SK-N-SH treated with all-trans-retinoic acid at 6 μM for 48 hours (cell line): ENCODE results near the gene SLC7A1.

ENCODE experiments used
- ATAC-seq: fragments of 200-7000 bp; cut with Tn5 transposase; 3 replicates; pipeline ENCODE4 v1.9.1; 2020; ENCODE audit warnings: mild to moderate bottlenecking, moderate library complexity
- BACH2 ChIP-seq: fragments of 250-450 bp; sonication (Bioruptor Pico); IDR thresholded peaks from 2 replicates; pipeline ENCODE4 v1.9.0; 2021; ENCODE audit warnings: mild to moderate bottlenecking, borderline replicate concordance
- CSDC2 ChIP-seq: fragments of 250-450 bp; sonication (Bioruptor Pico); IDR thresholded peaks from 2 replicates; pipeline ENCODE4 v1.5.0; 2020; ENCODE audit warnings: mild to moderate bottlenecking, moderate library complexity
- GLIS3 ChIP-seq: fragments of 250-450 bp; sonication (Bioruptor Pico); IDR thresholded peaks from 2 replicates; pipeline ENCODE4 v1.5.0; 2020; ENCODE audit warnings: mild to moderate bottlenecking, moderate library complexity
- ISL1 ChIP-seq: fragments of 250-450 bp; sonication (Bioruptor Pico); IDR thresholded peaks from 2 replicates; pipeline ENCODE4 v2.1.2; 2022; ENCODE audit warnings: mild to moderate bottlenecking, moderate library complexity
- OSR1 ChIP-seq: fragments of 250-450 bp; sonication (Bioruptor Pico); IDR thresholded peaks from 2 replicates; pipeline ENCODE4 v1.8.0; 2022; ENCODE audit warnings: moderate library complexity, mild to moderate bottlenecking, inconsistent platforms
- TCF4 ChIP-seq: fragments of 250-450 bp; sonication (Bioruptor Pico); IDR thresholded peaks from 2 replicates; pipeline ENCODE4 v1.8.0; 2021; ENCODE audit warnings: mild to moderate bottlenecking, moderate library complexity, borderline replicate concordance
- TOX ChIP-seq: fragments of 250-450 bp; sonication (Bioruptor Pico); IDR thresholded peaks from 2 replicates; pipeline ENCODE4 v1.8.0; 2021; ENCODE audit warnings: mild to moderate bottlenecking, moderate library complexity, borderline replicate concordance
- ZC3H10 ChIP-seq: fragments of 250-450 bp; sonication (Bioruptor Pico); IDR thresholded peaks from 2 replicates; pipeline ENCODE4 v1.5.1; 2021; ENCODE audit warnings: mild to moderate bottlenecking, moderate library complexity
- ZFP30 ChIP-seq: fragments of 450-650 bp; formaldehyde crosslinking; IDR thresholded peaks from 2 replicates; pipeline ENCODE4 v1.5.0; 2022; ENCODE audit warnings: mild to moderate bottlenecking, moderate library complexity
- ZNF565 ChIP-seq: fragments of 450-650 bp; formaldehyde crosslinking; conservative IDR thresholded peaks from 2 replicates; pipeline ENCODE4 v1.5.0; 2020; ENCODE audit warnings: low read depth, mild to moderate bottlenecking, moderate library complexity
- ZNF70 ChIP-seq: fragments of 450-650 bp; formaldehyde crosslinking; IDR thresholded peaks from 2 replicates; pipeline ENCODE4 v1.5.0; 2020; ENCODE audit warnings: mild to moderate bottlenecking, moderate library complexity
- ZNF8 ChIP-seq: fragments of 450-650 bp; formaldehyde crosslinking; IDR thresholded peaks from 2 replicates; pipeline ENCODE4 v1.5.0; 2020; ENCODE audit warnings: mild to moderate bottlenecking, moderate library complexity
- TF ChIP-seq, protein P1 (sequence below): fragments of 250-450 bp; sonication (Bioruptor Pico); IDR thresholded peaks from 2 replicates; pipeline ENCODE4 v1.8.0; 2021; ENCODE audit warnings: low read depth, mild to moderate bottlenecking, moderate library complexity, borderline replicate concordance
- TF ChIP-seq, protein P2 (sequence below): fragments of 250-450 bp; sonication (Bioruptor Pico); IDR thresholded peaks from 2 replicates; pipeline ENCODE4 v1.5.0; 2020; ENCODE audit warnings: mild to moderate bottlenecking, moderate library complexity
- TF ChIP-seq, protein P3 (sequence below): fragments of 250-450 bp; sonication (Bioruptor Pico); IDR thresholded peaks from 2 replicates; pipeline ENCODE4 v1.8.0; 2020; ENCODE audit warnings: mild to moderate bottlenecking, moderate library complexity, borderline replicate concordance
- TF ChIP-seq, protein P4 (sequence below): fragments of 250-450 bp; sonication (Bioruptor Pico); IDR thresholded peaks from 2 replicates; pipeline ENCODE4 v1.5.1; 2021; ENCODE audit warnings: mild to moderate bottlenecking, moderate library complexity
- TF ChIP-seq, protein P5 (sequence below): fragments of 250-450 bp; sonication (Bioruptor Pico); IDR thresholded peaks from 2 replicates; pipeline ENCODE4 v1.5.1; 2020; ENCODE audit warnings: low read depth, mild to moderate bottlenecking, moderate library complexity

The SLC7A1 gene

DNA sequence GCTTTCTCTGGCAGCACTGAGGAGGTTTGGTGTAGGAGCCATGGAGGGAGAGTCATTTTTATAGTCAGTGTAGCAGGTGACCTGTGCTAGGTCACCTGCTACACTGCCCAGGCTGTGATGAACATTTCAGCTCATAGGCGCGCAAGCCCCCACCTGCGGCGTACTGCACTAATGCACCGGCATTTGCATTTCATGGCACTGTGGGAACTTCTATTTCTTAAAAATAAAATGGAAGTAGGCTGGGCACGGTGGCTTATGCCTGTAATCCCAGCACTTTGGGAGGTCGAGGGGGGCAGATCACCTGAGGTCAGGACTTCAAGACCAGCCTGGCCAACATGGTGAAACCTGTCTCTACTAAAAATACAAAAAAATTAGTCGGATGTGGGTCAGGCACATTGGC, 101.0 kb downstream of the SLC7A1 start (continued):
- TF ChIP-seq ZNF565, result no peak

DNA sequence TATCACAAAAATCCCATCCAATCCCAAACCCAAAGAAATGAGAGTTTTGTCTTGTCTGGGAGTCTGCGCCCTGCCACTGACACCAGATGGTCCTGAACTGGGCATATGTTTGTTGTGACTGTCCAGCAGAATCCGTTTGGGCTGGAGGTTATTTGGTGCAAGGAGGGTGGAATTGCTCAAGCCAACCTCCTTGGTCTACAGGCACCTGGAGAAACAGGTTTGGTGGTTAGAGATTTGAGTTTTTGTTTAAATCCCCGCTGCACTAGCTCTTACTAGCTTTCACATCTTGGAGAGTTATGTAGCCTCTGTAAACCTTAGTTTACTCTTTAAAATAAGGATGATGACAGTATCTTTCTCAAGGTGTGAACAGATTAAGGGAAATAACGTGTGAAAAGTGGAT, 101.7 kb downstream of the SLC7A1 start:
- no peak for ATAC-seq
- TF ChIP-seq OSR1 (CRISPR knock-in tag), result no peak
- no peak for TF ChIP-seq TCF4 (CRISPR knock-in tag)
- TF ChIP-seq, protein P1, sequence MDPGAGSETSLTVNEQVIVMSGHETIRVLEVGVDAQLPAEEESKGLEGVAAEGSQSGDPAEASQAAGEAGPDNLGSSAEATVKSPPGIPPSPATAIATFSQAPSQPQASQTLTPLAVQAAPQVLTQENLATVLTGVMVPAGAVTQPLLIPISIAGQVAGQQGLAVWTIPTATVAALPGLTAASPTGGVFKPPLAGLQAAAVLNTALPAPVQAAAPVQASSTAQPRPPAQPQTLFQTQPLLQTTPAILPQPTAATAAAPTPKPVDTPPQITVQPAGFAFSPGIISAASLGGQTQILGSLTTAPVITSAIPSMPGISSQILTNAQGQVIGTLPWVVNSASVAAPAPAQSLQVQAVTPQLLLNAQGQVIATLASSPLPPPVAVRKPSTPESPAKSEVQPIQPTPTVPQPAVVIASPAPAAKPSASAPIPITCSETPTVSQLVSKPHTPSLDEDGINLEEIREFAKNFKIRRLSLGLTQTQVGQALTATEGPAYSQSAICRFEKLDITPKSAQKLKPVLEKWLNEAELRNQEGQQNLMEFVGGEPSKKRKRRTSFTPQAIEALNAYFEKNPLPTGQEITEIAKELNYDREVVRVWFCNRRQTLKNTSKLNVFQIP (CRISPR knock-in tag), result no peak
- TF ChIP-seq ZFP30 (CRISPR knock-in tag), result no peak
- TF ChIP-seq, protein P2, sequence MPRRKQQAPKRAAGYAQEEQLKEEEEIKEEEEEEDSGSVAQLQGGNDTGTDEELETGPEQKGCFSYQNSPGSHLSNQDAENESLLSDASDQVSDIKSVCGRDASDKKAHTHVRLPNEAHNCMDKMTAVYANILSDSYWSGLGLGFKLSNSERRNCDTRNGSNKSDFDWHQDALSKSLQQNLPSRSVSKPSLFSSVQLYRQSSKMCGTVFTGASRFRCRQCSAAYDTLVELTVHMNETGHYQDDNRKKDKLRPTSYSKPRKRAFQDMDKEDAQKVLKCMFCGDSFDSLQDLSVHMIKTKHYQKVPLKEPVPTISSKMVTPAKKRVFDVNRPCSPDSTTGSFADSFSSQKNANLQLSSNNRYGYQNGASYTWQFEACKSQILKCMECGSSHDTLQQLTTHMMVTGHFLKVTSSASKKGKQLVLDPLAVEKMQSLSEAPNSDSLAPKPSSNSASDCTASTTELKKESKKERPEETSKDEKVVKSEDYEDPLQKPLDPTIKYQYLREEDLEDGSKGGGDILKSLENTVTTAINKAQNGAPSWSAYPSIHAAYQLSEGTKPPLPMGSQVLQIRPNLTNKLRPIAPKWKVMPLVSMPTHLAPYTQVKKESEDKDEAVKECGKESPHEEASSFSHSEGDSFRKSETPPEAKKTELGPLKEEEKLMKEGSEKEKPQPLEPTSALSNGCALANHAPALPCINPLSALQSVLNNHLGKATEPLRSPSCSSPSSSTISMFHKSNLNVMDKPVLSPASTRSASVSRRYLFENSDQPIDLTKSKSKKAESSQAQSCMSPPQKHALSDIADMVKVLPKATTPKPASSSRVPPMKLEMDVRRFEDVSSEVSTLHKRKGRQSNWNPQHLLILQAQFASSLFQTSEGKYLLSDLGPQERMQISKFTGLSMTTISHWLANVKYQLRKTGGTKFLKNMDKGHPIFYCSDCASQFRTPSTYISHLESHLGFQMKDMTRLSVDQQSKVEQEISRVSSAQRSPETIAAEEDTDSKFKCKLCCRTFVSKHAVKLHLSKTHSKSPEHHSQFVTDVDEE, result no peak
- TF ChIP-seq TOX (CRISPR knock-in tag), result no peak
- no peak for TF ChIP-seq ISL1
- TF ChIP-seq ZNF8 (CRISPR knock-in tag), result no peak
- TF ChIP-seq, protein P3, sequence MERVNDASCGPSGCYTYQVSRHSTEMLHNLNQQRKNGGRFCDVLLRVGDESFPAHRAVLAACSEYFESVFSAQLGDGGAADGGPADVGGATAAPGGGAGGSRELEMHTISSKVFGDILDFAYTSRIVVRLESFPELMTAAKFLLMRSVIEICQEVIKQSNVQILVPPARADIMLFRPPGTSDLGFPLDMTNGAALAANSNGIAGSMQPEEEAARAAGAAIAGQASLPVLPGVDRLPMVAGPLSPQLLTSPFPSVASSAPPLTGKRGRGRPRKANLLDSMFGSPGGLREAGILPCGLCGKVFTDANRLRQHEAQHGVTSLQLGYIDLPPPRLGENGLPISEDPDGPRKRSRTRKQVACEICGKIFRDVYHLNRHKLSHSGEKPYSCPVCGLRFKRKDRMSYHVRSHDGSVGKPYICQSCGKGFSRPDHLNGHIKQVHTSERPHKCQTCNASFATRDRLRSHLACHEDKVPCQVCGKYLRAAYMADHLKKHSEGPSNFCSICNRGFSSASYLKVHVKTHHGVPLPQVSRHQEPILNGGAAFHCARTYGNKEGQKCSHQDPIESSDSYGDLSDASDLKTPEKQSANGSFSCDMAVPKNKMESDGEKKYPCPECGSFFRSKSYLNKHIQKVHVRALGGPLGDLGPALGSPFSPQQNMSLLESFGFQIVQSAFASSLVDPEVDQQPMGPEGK (CRISPR knock-in tag), result no peak
- TF ChIP-seq ZNF70, result no peak
- no peak for TF ChIP-seq CSDC2 (CRISPR knock-in tag)
- TF ChIP-seq BACH2 (CRISPR knock-in tag), result no peak

DNA sequence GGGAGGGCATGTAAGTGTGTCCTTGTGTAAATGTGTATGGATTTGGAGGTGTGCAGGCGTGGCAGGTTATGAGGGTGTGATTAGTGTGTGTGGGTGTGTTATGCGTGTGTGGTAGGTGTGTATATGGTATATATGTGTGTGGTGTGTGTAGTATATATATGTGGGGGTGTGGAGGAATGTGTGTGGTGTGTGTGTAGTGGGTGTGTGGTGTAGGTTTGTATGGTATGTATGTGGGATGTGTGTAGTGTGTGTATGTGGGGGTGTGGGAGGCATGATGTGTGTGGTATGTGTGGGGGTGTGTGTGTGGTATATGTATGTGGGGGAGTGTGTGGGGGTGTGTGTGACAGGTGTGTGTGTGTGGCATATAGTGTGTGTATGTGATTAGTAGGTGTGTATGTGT, 104.2 kb downstream of the SLC7A1 start:
- no peak for ATAC-seq
- TF ChIP-seq, protein P3 (CRISPR knock-in tag), result no peak
- no peak for TF ChIP-seq ISL1
- TF ChIP-seq, protein P2, result no peak

DNA sequence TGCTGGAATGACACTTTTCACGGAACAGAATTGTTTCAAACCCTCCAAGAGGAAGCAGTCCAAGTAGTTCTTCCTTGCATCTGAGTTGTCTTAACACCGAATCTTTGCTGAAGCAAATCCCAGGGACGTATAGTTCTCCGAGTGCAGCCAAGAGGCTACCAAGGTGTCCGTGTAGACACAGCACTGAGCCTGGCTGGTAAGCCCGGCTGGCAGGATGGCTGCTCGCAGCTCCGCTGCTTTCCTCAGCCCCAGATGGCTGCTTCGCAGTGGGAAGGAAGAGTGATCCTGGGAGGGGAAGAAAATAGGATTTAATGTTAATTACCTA, 105.0 kb downstream of the SLC7A1 start:
- no peak for TF ChIP-seq GLIS3 (CRISPR knock-in tag)
- TF ChIP-seq, protein P4, sequence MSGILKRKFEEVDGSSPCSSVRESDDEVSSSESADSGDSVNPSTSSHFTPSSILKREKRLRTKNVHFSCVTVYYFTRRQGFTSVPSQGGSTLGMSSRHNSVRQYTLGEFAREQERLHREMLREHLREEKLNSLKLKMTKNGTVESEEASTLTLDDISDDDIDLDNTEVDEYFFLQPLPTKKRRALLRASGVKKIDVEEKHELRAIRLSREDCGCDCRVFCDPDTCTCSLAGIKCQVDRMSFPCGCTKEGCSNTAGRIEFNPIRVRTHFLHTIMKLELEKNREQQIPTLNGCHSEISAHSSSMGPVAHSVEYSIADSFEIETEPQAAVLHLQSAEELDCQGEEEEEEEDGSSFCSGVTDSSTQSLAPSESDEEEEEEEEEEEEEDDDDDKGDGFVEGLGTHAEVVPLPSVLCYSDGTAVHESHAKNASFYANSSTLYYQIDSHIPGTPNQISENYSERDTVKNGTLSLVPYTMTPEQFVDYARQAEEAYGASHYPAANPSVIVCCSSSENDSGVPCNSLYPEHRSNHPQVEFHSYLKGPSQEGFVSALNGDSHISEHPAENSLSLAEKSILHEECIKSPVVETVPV, result no peak
- TF ChIP-seq ISL1, result no peak
- TF ChIP-seq, protein P5, sequence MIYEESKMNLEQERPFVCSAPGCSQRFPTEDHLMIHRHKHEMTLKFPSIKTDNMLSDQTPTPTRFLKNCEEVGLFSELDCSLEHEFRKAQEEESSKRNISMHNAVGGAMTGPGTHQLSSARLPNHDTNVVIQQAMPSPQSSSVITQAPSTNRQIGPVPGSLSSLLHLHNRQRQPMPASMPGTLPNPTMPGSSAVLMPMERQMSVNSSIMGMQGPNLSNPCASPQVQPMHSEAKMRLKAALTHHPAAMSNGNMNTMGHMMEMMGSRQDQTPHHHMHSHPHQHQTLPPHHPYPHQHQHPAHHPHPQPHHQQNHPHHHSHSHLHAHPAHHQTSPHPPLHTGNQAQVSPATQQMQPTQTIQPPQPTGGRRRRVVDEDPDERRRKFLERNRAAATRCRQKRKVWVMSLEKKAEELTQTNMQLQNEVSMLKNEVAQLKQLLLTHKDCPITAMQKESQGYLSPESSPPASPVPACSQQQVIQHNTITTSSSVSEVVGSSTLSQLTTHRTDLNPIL (CRISPR knock-in tag), result no peak
- TF ChIP-seq ZNF70, result no peak
- TF ChIP-seq ZC3H10 (CRISPR knock-in tag), result no peak
- TF ChIP-seq ZFP30 (CRISPR knock-in tag), result no peak
- TF ChIP-seq, all 23 proteins: peak for 0

More for the DNA sequence above, 105.0 kb downstream of the SLC7A1 start:
- no peak for ATAC-seq
